ENCODE measurements around the gene KRT6C.
"Not testable (repeated sequence)": the region's sequence is repeated elsewhere in the genome, so short reads cannot be mapped to it uniquely, and the experiment has no call there.

The KRT6C gene

GRCh38 chr12:52473768-52474167 lies at the start of gene KRT6C:
KRT6C (minus strand) TSS chr12:52473805; CDS start chr12:52473737, 68 bp downstream.
- no peak for DNase-seq (ENCODE audit: low read depth in 2 of 2)

DNA sequence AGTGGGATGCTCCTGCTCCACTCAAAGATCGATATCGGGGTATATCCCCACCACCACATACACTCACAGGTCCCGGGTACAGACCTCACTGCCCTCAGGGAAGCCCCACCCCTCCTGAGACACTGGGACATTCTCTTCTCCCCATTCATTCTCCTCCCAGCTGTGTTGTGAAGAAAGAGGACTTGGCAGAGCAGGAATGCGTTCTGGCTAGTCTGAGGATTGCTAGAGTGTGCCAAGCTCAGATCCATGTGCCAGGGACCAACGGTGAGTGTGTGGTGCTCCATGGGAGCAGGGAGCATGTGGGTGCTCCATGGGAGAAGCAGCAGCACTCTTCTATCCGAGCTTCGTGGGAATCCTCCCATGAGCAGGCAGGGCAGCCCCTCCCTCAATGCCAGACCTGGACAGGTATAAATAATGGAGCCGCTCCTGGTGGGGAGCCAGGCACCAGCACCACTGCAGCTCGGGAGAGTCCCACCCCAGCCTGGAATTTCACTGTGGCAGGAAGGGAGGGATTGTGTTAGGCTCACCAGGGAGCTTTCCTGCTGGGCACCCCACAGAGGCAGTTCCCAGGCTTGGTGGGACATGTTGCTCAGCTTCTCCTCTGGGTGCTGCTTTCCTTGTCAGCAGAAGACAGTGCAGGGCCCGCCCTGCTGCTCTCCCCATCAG lies 48.9 kb upstream of the KRT6C start:
- DNase-seq (ENCODE audit: low read depth in 2 of 2), result no peak

DNA sequence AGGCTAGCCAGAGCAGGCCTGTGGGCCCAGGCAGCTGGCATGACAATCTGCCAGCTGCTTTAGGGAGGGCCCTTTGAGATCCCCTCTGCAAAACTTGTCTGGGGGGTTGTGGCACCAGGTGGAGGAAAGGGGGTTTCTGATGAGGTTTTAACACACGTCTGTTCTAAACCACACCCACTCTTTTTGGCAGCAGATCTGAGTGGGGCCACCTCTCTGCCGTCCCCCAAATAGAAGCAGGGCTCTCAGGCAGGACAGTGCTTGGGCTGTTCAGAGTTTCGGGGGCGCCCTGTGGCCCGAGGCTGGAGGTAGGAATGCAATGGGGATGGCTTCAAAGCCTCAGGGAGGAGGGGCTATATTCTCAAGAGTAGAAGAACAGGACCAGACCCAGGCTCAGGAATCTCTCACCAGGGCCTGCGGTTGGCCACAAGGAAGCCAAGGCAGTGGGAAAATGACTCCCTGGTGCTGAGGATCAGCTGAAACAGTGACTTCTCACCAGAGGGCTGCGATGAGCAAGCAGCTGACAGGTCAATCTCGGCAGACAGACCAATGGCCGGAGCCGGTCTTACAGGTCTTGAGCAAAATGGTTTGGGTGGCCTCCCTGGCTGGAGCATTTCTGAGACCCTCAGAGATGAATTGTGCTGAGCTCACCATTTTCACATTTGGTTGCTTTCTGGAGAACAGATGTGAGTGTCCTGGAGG lies 48.1 kb upstream of the KRT6C start:
- no peak for DNase-seq (ENCODE audit: low read depth in 2 of 2)

- no peak for DNase-seq (ENCODE audit: low read depth in 2 of 2)
These were observed 47.6 kb upstream of the KRT6C start for GRCh38 chr12:52521175-52521567.

DNA sequence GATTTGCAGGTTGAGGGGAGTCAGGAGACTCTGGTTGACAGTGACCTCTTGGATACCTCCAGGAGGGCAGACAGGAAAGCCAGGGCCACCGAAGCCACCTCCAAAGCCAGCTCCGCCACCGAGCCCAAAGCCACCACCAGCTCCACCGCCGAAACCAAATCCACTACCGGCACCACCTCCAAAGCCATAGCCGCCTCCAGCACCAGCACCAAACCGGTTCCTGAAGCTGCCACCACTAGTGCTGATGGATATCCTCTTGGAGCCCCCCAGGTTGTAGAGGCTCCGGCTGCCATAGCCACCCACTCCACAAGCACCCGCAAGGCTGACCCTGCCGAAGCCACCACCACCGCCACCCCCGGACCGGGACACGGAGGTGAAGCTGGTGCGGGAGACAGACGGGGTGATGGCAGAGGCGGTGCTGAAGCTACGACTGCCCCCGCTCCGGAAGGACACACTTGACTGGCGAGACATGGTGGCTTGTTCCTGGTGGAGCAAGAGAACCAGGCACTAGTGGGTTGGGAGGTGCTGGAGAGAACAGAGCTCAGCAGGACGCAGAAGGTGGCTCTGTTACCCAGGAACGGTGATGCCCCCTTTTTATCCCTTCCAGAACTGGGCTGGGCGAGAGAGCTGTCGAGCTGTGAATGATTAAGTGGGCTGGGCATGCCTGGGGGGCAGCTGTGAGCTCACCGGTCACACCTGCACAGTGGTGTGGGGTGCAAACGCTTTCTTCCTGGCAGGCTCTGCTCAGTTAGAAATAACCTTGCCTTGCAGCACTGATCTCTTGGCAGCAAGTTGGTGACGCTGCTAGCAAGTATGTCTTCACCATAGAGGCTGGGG lies 46.4 kb upstream of the KRT6C start, which contains the start of gene KRT5:
Gene KRT5 (minus strand): TSS at position 569 of the 837 bp plus-strand sequence. CDS start 98 bp downstream, at position 471.
- DNase-seq (ENCODE audit: low read depth in 2 of 2), result no peak

DNA sequence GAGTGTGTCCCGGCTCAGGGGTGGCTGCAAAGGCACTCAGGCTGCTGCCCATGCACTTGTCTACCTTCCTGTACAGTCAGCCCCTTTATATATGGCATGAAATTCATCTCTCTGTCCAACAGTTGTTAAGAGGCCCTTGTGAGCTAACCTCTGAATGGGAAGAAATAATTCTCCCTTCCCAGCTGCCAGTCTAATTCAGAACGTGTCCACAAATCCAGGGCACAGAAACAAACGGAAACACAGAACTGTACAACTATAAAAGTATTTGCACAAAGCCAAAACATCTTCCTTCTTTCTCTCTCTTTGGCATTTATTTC lies 45.7 kb upstream of the KRT6C start:
- DNase-seq (ENCODE audit: low read depth in 2 of 2), result no peak

GRCh38 chr12:52518574-52519386 lies 45.2 kb upstream of the KRT6C start:
- no peak for DNase-seq (ENCODE audit: low read depth in 2 of 2)

DNA sequence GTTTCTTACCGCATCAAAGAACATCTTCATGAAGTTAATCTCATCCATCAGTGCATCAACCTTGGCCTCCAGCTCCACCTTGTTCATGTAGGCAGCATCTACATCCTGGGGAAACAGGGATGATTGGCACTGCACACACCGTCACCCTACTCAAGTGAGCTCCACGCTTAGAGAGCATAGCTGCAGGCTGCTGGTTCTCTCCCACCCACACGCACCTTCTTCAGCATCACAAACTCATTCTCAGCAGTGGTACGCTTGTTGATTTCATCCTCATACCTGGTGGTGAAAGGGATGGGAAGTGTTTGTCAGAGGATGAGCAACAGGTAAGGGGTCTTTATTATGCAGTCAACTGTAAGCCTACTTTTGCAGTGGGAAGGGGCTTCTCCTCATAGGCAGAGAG lies 44.3 kb upstream of the KRT6C start:
- DNase-seq (ENCODE audit: low read depth in 2 of 2), result no peak

DNA sequence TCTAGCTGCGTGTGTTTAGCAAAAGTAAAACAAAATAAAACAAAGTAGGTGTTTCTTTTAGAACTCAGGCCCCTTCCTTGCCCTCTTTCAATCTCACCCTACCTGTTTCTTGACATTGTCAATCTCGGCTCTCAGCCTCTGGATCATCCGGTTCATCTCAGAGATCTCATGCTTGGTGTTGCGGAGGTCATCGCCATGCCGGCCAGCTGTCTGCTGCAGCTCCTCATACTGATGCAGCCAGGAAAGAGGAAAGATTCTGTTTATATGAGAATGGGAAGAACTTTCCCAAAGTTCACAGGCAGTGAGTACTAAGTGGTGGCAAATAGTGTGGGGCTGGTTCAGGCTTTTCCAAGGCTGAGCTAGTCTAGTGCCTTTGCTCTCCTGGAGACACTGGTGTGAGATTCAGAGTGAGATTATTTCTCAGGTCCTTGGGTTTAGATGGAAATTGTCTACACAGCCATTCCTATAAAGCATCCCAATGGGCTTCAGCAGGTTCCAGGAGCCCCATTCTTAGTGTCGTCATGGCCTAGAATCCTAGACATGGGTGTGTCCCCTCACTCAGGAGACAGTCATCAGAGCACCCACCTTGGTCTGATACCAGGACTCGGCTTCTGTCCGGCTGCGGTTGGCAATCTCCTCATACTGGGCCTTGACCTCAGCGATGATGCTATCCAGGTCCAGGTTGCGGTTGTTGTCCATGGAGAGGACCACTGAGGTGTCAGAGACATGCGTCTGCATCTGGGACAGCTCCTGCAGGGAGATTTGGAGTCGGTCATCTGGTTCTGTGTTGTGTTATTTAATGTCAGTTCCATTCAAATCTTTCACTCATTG lies 43.6 kb upstream of the KRT6C start:
- DNase-seq (ENCODE audit: low read depth in 2 of 2), result no peak

GRCh38 chr12:52515927-52516831 lies 42.6 kb upstream of the KRT6C start:
- no peak for DNase-seq (ENCODE audit: low read depth in 2 of 2)

GRCh38 chr12:52515319-52515646 lies 41.7 kb upstream of the KRT6C start:
- DNase-seq (ENCODE audit: low read depth in 2 of 2), result no peak

DNA sequence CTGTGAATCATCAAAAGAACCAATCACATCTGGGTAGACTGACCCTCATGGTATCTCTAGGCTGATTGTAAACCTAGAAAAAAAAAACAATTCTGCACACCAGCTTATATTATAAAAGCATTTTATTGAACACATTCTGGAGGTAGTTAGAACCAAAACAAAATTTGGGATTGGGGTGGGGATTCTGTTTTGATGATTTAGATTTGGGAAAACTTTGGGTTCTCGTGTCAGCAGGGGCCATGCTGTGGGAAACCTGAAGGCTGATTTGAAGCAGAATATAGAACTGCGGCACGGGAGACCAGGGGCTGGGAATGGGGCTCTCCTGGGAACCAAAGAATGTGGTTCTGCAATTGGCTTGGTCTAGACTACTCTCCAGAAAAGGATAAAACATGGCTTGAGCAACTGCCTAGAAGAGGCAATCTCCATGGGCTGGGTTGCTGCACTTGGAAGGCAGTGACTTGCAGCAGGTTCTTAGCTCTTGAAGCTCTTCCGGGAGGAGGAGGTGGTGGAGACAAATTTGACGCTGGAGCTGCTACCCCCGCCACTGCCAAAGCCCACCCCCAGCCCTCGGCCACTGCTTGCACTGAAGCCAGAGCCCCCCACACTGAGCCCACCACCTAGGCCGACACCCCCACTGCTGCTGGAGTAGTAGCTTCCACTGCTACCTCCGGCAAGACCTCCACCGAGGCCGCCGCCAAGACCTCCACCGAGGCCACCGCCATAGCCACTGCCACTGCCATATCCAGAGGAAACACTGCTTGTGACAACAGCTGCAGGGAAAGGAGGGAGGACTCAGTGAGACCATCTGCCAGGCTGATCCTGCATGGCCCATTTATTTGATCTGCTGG lies 41.1 kb upstream of the KRT6C start:
- no peak for DNase-seq (ENCODE audit: low read depth in 2 of 2)

GRCh38 chr12:52513736-52514135 lies 40.1 kb upstream of the KRT6C start:
- DNase-seq (ENCODE audit: low read depth in 2 of 2), result no peak

- no peak for DNase-seq (ENCODE audit: low read depth in 2 of 2)
These were observed 34.6 kb upstream of the KRT6C start for GRCh38 chr12:52508211-52508610.

DNA sequence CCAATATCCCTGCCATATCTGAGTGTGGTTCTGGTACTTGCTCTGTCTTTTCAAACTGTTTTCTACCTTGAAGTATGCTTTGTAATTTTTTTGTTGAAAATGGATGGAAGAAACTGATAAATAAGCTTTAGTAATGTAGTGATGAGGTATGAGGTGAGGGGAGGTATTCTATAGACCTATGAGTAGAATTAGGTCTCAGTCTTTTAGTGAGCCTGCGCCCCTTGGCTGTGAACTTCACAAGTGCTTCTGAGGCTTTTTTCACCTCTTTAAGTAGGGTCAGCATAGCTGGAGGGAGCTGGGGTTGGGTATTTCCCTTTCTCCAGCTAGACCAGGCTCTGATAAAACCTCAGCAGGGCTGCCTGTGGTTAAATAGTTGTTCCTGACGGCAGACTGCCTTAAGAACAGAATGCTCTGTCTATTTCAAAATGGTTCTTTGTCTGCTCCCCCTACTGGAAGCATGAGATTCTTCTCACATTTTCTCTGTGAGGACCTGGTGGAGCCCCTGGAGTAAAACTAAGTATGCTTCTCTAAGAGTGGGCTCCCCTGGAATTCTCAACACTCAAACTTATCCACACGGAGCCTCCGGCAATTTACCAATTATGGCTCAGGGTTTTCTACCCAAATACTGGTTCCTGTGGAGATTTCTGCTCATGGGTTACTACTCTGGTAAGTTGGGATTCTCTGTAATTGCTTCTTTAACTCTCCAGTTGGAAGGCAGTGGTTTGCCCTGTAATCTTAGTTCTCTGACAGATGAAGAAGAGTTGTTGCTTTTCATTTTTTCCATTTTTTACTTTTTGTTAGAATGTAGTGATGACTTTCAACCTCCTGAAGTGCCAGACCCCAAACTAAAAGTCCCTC lies 33.5 kb upstream of the KRT6C start:
- no peak for DNase-seq (ENCODE audit: low read depth in 2 of 2)

DNA sequence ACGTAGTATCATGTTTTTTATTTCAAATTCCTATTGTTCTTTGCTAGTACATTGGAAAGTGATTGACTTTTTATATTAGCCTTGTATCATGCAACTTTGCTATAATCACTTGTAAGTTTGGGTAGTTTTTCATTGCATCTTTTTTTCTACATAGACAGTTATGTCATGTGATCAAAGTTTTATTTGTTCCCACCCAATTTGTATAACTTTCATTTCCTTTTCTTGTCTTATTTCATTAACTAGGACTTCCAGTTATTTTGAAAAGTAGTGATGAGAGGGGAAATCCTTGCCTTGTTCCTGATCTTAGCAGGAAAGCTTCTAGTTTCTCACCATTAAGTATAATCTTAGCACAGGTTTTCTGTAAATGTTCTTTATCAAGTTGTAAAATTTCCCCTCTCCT lies 29.3 kb upstream of the KRT6C start:
- DNase-seq (ENCODE audit: low read depth in 2 of 2), result no peak

- DNase-seq (ENCODE audit: low read depth in 2 of 2), result no peak
These were observed 27.9 kb upstream of the KRT6C start for GRCh38 chr12:52501490-52501889.

- DNase-seq (ENCODE audit: low read depth in 2 of 2), result not testable (repeated sequence)
These were observed 27.0 kb upstream of the KRT6C start for GRCh38 chr12:52500574-52500973.

Measured in stimulated activated CD8-positive, alpha-beta memory T cell treated with anti-CD3 and anti-CD28 coated beads, Interleukin-15, amount 100 ng/mL, for 4 hours (primary cell).